ENCODE results near the gene ROR2. TPM values are rescaled to one million over a fixed set of nuclear protein-coding genes. Genes with fewer than 3 reads are reported as not detected.

The ROR2 gene
- polyA plus RNA-seq, 3 donors: not detected

- Histone ChIP-seq H3K36me3 (replicated peaks in 1 of 2; ENCODE audit: control insufficient read depth in 1 of 2, insufficient read depth in 2 of 2, low read length in 2 of 2) (no peaks in the 10 kb centered on the region), H3K4me2 (replicated peaks; ENCODE audit: extremely low read depth, low read length, poor library complexity, severe bottlenecking) (no peak overlapping the region), H3K9me3 (replicated peaks in 1 of 2; ENCODE audit: control insufficient read depth in 1 of 2, insufficient read depth in 1 of 2, low read length in 2 of 2) (peaks cover 4 to 19% of the 10 kb centered on the region in 2 donors), H4K20me1 (ENCODE audit: insufficient read depth, low read length) (no peaks in the 10 kb centered on the region), H2AFZ (ENCODE audit: insufficient read depth, low read depth, low read length, poor library complexity, severe bottlenecking) (no peak overlapping the region), H3K4me1 (ENCODE audit: control insufficient read depth in 1 of 2, insufficient read depth in 2 of 2, low read length in 2 of 2) (peaks cover 4 to 12% of the 10 kb centered on the region in 2 donors), H3K9ac (ENCODE audit: insufficient read depth, low read length, poor library complexity, severe bottlenecking) (no peak overlapping the region), H3K79me2 (ENCODE audit: insufficient read depth, low read length) (no peaks in the 10 kb centered on the region), H3K27me3 (ENCODE audit: control insufficient read depth in 2 of 2, insufficient read depth in 2 of 2, low read length in 2 of 2) (peaks cover 23 to 35% of the 10 kb centered on the region in 2 donors), H3K4me3 (replicated peaks in 1 of 3; ENCODE audit: low read depth in 2 of 3, low read length in 3 of 3) (no peak overlapping the region), H3K27ac (ENCODE audit: low read depth in 1 of 2, low read length in 2 of 2) (no peak overlapping the region)
- Mint-ChIP-seq H3K4me3 (no peak overlapping the region), H3K27me3 (ENCODE audit: low read depth in 3 of 3) (peaks cover 28 to 42% (median 39%) of the 10 kb centered on the region in 3 donors), H3K4me1 (peaks cover 8% of the 10 kb centered on the region), H3K9me3 (peaks cover 0 to 13% (median 8%) of the 10 kb centered on the region in 7 donors), H3K36me3 (no peaks in the 10 kb centered on the region), H3K27ac (no peak overlapping the region)
- no peak for TF ChIP-seq CTCF (IDR thresholded peaks at IDR 0.05)
- intact Hi-C loops (cut with micrococcal nuclease): no loop called here
- WGBS (ENCODE audit: insufficient coverage): 90% methylated on average over 4 of the region's 6 CpGs
- DNase-seq: no peak
Measured at GRCh38 chr9:91953718-91954117, 3.7 kb upstream of the ROR2 start.

- peaks cover 4 to 12% of the 10 kb centered on the region in 2 donors for H3K4me1 ChIP-seq (ENCODE audit: control insufficient read depth in 1 of 2, insufficient read depth in 2 of 2, low read length in 2 of 2)
- H3K79me2 ChIP-seq (ENCODE audit: insufficient read depth, low read length): no peaks in the 10 kb centered on the region
- Mint-ChIP-seq H3K27ac (no peak overlapping the region), H3K4me1 (peaks cover 8% of the 10 kb centered on the region), H3K4me3 (no peak overlapping the region), H3K9me3 (peaks cover 0 to 15% (median 11%) of the 10 kb centered on the region in 7 donors), H3K27me3 (ENCODE audit: low read depth in 3 of 3) (peaks cover 37 to 57% (median 53%) of the 10 kb centered on the region in 3 donors), H3K36me3 (no peaks in the 10 kb centered on the region)
- intact Hi-C loops (cut with micrococcal nuclease): no loop called here
- 75% methylated on average over 2 of the region's 6 CpGs for WGBS (ENCODE audit: insufficient coverage)
- DNase-seq: no peak
- no peaks in the 10 kb centered on the region for H4K20me1 ChIP-seq (ENCODE audit: insufficient read depth, low read length)
- H3K27ac ChIP-seq (ENCODE audit: low read depth in 1 of 2, low read length in 2 of 2): no peak overlapping the region
- no peak for TF ChIP-seq CTCF (IDR thresholded peaks at IDR 0.05)
- H3K27me3 ChIP-seq (ENCODE audit: control insufficient read depth in 2 of 2, insufficient read depth in 2 of 2, low read length in 2 of 2): peaks cover 36 to 52% of the 10 kb centered on the region in 2 donors
- H3K4me2 ChIP-seq (replicated peaks; ENCODE audit: extremely low read depth, low read length, poor library complexity, severe bottlenecking): no peak overlapping the region
- no peak overlapping the region for H3K4me3 ChIP-seq (replicated peaks in 1 of 3; ENCODE audit: low read depth in 2 of 3, low read length in 3 of 3)
- H3K9me3 ChIP-seq (replicated peaks in 1 of 2; ENCODE audit: control insufficient read depth in 1 of 2, insufficient read depth in 1 of 2, low read length in 2 of 2): peaks cover 4 to 27% of the 10 kb centered on the region in 2 donors
- no peak overlapping the region for H3K9ac ChIP-seq (ENCODE audit: insufficient read depth, low read length, poor library complexity, severe bottlenecking)
- no peaks in the 10 kb centered on the region for H3K36me3 ChIP-seq (replicated peaks in 1 of 2; ENCODE audit: control insufficient read depth in 1 of 2, insufficient read depth in 2 of 2, low read length in 2 of 2)
- H2AFZ ChIP-seq (ENCODE audit: insufficient read depth, low read depth, low read length, poor library complexity, severe bottlenecking): no peak overlapping the region
Measured at GRCh38 chr9:91951944-91952520, 2.0 kb upstream of the ROR2 start.
